HUDEP-2 (cell line): ENCODE data around the gene OR6K2.

Experiments
- DNase-seq, 76 experiments: peaks; one replicate each; lab custom pipeline; 2025; ENCODE audit not compliant: unreplicated experiment in 76 of 76; lab: John Stamatoyannopoulos, UW

The OR6K2 gene

GRCh38 chr1:158686111-158687009, 14.1 kb downstream of the OR6K2 start, which contains the start of gene SPTA1:
Gene SPTA1, minus strand, starts transcription at chr1:158686715. Its CDS starts 198 bp downstream, at chr1:158686517.
- peak in 58 of 76 experiments; percentile 5 to 91 (median 68) for DNase-seq

- peak in 31 of 76 experiments; percentile 9 to 54 (median 35) for DNase-seq
Observed at GRCh38 chr1:158685085-158685484, 15.4 kb downstream of the OR6K2 start.

- no peak for DNase-seq
Observed at GRCh38 chr1:158681606-158682005, 18.8 kb downstream of the OR6K2 start.

GRCh38 chr1:158679289-158679688, 21.2 kb downstream of the OR6K2 start:
- no peak for DNase-seq

GRCh38 chr1:158675563-158676323, 24.7 kb downstream of the OR6K2 start:
- peak in 4 of 76 experiments; percentile 4 to 42 (median 29) for DNase-seq

GRCh38 chr1:158674302-158674701, 26.1 kb downstream of the OR6K2 start:
- DNase-seq, result no peak

- DNase-seq, result no peak
Observed at GRCh38 chr1:158666037-158666436, 34.4 kb downstream of the OR6K2 start.

- DNase-seq, result no peak
Observed at GRCh38 chr1:158654571-158654970, 45.9 kb downstream of the OR6K2 start.

- DNase-seq, result no peak
Observed at GRCh38 chr1:158654086-158654485, 46.4 kb downstream of the OR6K2 start.

- DNase-seq, result no peak
Observed at GRCh38 chr1:158652721-158653334, 47.6 kb downstream of the OR6K2 start.
